GM21786 (cell line): Measurements from ENCODE around the gene COL19A1.
"Not testable (repeated sequence)": the region's sequence is repeated elsewhere in the genome, so short reads cannot be mapped to it uniquely, and the experiment has no call there.

ENCODE experiments used
- ATAC-seq: cut with Tn5 transposase; IDR thresholded peaks from one replicate; pipeline ENCODE4 v1.9.1; 2021; ENCODE audit not compliant: unreplicated experiment

Gene COL19A1

GRCh38 chr6:69866770-69867638 is 648 bp downstream of the COL19A1 start:
- ATAC-seq = peak; percentile 40

- ATAC-seq = no peak
These were observed 1.3 kb downstream of the COL19A1 start for GRCh38 chr6:69867639-69867976.

GRCh38 chr6:69868252-69868804 is 2.0 kb downstream of the COL19A1 start:
- no peak for ATAC-seq

- ATAC-seq = no peak
These were observed 2.6 kb downstream of the COL19A1 start for GRCh38 chr6:69868961-69869360.

GRCh38 chr6:69871107-69871506 is 4.8 kb downstream of the COL19A1 start:
- no peak for ATAC-seq

- ATAC-seq = no peak
These were observed 6.9 kb downstream of the COL19A1 start for GRCh38 chr6:69873291-69873690.

- no peak for ATAC-seq
These were observed 9.4 kb downstream of the COL19A1 start for GRCh38 chr6:69875715-69876114.

- no peak for ATAC-seq
These were observed 12.4 kb downstream of the COL19A1 start for GRCh38 chr6:69878795-69879194.

GRCh38 chr6:69880601-69881000 is 14.2 kb downstream of the COL19A1 start:
- ATAC-seq = peak; percentile 23

- ATAC-seq = peak; percentile 83
These were observed 15.2 kb downstream of the COL19A1 start for GRCh38 chr6:69881322-69882151.

- no peak for ATAC-seq
These were observed 17.2 kb downstream of the COL19A1 start for GRCh38 chr6:69883551-69883950.

- no peak for ATAC-seq
These were observed 17.9 kb downstream of the COL19A1 start for GRCh38 chr6:69884231-69884630.

GRCh38 chr6:69887026-69887425 is 20.7 kb downstream of the COL19A1 start:
- ATAC-seq = peak; percentile 56

- no peak for ATAC-seq
These were observed 21.5 kb downstream of the COL19A1 start for GRCh38 chr6:69887714-69888345.

- ATAC-seq = no peak
These were observed 22.3 kb downstream of the COL19A1 start for GRCh38 chr6:69888482-69889233.

GRCh38 chr6:69889234-69889974 is 23.0 kb downstream of the COL19A1 start:
- ATAC-seq = not testable (repeated sequence)

GRCh38 chr6:69892561-69892960 is 26.2 kb downstream of the COL19A1 start:
- ATAC-seq = not testable (repeated sequence)

GRCh38 chr6:69893266-69893665 is 26.9 kb downstream of the COL19A1 start:
- not testable (repeated sequence) for ATAC-seq

- peak; percentile 67 for ATAC-seq
These were observed 28.4 kb downstream of the COL19A1 start for GRCh38 chr6:69894578-69895347.
